HG03439 (cell line): ENCODE data around the gene GPR161.

Experiments
- ATAC-seq: cut with Tn5 transposase; IDR thresholded peaks from one replicate; pipeline ENCODE4 v1.9.1; 2021; ENCODE audit warnings: mild to moderate bottlenecking, moderate library complexity; ENCODE audit not compliant: unreplicated experiment

The GPR161 gene

DNA sequence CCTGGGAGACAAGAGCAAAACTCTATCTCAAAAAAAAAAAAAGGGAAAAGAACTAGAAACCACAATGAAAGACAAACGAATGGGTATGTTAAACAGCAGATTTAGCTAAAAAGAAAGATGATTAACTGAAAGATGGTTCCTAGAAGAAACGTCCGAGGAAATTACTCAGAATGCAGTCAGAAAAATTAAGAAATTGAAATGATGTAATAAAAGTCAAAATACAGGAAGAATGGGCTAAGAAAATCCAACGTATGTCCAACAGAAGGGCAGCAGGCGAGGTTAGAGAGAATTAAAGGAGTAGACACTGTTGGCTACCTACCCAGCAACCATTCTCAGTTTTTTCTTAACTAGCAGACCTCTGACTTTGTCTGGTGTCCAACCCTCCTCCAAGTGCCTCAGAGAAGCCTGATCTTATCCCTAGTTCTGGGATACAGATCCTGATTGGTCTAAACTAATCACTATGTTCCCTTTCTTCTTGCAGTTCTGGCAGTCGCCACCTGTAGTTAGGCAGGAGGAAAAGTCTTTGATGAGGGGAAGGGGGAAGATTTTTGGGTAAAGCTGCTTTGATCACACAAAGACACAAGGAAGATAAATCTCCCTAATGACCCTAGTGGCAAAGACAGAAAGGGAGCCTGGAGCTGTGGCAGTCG is 25.7 kb downstream of the GPR161 start:
- ATAC-seq, result no peak

DNA sequence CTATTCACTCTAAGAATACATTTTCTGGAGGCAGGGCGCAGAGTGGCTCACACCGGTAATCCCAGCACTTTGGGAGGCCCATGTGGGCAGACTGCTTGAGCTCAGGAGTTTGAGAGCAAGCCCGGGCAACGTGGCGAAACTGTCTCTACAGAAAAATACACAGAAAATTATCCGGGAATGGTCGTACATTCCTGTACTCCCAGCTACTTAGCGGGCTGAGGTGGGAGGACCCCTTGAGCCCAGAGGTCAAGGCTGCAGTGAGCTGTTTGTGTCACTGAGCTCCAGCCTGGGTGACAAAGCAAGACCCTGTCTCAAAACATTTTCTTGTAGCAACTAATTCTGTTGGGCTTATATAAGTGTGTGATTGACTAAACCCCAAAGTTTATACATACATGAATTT is 30.5 kb downstream of the GPR161 start:
- ATAC-seq, result no peak

DNA sequence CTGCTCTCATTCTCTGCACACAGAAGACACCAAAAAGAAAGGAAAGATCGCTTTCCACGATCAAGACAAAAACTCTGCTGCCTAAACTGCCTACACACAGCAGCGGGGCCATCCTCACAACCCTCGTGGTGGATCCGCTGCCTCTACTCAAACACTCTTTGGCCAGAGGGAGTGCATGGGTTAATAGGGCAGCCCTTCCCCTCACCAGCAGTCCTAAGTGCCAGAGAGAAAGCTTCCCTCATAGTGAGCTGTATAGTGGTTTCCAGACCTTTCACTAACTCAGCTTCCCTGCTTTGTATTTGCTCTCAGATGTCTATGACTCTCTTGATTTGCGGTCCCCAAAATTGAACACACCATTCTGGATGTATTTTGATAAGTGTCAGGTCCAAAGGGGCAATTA is 30.9 kb downstream of the GPR161 start:
- ATAC-seq, result no peak

DNA sequence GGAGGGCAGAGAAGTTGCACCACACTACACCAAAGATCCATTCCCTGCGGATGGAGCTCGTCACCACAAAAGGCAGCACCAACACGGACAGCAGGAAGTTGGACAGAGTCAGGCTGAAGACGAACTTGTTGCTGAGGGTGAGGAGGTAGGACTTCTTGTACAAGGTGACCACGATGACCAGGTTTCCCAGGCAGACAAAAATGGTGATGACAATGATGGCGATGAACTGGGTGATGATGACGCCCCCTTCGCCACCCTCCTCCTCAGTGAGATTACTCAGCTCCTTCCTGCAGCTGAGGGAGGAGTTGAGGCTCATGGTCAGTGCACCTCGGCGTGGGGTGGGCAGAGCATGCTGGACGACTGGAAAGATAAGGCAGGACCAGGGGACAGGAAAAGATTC is 32.2 kb downstream of the GPR161 start:
- ATAC-seq, result no peak

DNA sequence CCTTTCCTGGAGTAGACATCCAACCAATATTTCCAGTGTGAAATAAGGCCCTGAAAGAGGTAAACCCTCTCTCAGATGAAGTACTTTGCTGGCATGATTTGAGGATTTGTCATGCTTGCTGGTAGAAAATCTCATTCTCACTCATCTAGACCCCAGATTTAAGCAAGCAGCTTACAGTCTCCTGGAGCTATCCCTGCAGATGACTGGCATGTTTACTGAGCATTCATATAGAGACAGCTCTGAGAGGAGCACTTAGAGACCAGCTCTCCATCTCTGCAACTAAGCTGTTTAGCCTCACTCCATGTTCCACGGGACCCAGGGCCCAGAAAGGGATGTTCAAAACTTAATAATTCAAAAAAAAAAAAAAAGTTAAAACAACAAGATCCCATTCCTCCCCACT is 34.2 kb downstream of the GPR161 start:
- ATAC-seq, result no peak

DNA sequence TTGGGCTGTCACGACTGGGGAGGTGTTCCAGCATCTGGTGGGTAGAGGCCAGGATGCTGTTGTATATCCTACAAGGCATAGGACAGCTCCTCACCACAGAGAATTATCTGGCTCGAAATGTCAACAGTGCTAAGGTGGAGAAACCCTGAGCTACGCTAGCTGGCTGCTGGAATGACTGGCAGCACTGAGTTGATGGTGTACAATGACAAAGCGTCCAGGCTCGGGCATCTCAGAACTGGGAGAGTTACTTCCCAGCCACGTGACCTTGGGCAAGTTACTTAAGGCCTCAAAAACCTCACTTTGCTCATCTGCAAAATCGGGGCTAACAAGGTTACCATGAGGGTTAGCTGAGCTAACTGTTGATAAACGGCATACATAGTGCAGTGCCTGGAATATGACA is 35.4 kb downstream of the GPR161 start:
- no peak for ATAC-seq

DNA sequence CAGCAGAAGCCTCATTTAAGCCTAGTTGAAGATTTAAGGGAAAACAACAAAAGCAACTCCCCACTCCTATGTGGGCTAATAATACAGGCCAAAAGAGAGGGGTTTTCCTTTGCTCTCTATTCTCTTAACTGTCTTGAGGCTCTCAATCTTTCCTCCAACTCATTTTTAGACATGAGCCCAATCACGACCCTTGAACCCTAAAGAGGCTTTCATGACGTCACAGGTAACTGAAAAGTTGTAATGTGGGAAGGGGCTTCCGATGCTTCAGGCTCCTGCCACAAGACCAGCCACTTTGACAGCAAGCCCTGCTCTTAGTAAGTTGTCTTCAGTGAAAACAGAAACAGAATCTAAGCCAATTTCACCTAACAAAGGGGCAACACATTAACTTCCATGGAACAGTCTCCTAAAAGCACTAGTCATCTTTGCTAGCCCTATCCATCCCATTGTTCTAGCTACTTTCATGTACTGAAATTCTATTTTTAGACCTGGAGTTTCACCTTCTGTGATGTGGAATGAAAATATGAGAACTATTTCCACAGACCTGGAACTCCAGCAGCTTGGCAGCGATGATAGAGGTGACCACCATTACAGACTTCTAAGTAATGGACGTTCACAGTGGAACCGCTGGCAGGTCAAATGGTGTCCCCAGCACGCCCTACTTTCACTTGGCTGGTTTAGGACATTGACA is 36.3 kb downstream of the GPR161 start:
- no peak for ATAC-seq

DNA sequence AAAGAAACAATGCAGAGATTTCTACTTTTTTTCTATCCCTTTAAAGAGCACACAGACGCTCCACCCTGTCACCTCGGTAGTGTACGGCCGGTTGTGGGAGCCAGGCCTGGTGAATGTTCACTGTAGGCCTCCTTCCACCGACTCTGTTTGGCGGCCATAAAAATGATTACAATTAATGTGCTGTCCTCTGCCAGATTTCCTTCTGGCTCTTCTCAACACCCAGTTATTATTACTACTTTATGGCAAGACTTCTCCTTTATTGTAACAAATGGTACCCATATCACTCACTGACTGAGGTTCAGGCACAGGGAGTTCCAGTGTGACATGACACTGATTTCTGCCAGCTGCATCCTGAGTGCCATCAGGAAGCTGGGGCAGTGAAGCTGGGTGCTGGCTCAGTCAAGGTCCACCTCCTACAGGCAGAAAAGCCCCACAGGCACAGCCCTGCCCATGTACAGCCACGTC is 37.4 kb downstream of the GPR161 start:
- ATAC-seq, result no peak

DNA sequence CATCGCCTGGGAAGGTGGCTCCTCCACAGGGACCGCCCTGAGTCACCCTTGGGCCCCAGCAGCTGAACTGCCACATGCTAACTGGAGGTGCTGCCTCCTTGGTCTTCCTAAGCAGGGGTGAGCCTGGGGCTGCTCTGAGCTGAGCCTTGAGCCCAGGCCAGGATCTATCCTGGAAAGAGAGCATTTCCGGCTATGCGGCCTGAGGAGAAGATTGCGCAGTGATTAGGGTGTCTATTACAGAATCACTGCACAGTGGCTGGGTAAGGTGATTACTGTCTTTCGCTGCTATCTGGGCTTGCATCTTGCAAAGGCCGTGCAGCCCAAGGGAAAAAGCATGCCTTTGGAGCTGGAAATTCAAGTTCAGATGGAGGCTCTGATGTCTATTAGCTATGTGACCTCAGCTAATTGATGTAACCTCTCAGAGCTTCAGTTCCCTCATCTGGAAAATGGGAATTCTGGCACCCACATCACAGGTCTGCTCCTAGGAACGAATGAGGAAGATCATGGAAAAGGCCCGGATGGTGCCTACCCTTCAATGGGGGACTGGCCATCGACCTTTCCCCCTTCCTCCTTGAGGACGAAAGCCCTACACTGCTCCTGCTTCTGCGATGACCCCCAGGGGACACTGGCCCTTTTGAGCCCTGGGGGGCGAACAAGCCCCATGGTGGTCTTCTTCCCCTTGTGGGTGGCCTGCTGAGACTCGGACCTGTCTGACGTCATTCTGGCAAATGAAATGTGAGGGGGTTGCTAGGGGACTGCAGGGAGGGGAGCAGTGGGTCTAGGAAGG is 38.0 kb downstream of the GPR161 start:
- no peak for ATAC-seq

DNA sequence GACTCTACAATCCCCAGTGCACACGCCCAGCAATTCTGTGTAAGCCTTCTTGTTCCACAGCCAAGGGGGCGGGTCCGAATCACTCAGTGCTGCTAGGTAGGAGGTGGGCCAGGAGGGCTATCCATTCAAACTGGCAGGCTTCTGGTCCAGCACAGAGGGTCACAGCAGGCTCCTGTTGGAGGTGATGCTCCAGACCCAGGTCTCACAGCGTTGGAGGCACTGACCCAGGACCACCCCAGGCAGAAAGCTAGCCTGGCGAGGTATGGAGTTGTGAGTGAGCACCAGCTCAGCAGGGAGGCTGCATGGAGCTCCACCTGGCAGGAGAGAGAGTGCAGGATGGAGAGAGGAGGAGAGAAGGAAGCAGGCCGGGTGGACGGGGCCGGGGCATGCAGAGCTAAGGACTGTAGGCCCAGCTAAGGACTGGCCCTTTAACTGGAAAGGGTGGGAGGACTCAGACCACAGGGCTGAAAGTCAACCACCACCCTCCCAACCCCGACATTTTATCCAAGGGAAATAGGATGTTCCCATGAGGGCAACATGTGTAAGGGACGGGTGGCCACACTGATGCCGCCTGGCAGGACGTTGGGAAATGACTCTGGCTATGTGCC is 38.7 kb downstream of the GPR161 start:
- ATAC-seq, result no peak

DNA sequence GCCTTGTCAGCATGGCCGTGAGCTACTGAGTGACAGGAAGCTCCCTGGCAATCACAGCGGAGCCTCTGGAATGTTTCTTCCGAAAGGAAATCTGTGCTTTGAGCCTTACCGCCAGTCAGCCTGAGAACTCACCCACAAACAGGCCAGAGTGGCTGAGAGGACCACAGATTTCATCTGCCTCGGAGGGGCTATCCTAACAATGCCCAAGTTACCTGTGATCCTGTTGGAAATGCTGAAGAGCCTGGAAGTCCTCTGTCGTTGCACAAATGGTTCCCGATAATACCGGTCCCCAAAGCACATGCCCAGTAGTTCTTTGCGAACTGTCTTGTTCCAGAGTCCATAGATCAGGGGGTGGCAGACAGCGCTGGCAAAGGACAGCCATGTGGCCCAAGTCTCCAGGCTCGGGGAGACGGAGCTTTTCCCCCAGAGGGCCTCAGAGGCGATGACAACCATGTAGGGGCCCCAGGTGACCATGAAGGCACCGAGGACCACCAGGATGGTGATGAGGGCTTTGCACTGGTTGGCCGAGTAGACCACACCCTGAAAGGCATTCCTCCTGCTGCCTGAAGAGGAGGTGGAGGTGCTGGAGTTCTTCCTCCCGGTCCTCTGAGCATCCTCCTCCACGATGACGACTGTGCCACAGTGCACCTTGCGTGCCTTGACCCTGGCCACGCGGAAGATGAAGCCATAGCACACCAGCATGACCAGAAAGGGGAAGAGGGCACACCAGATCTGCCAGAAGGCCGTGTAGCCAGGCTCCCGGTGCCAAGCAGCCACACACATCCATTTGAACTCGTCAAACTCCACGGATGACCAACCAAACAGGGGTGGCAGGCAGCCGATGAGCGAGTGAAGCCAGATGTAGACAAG is 40.2 kb downstream of the GPR161 start:
- ATAC-seq, result no peak

DNA sequence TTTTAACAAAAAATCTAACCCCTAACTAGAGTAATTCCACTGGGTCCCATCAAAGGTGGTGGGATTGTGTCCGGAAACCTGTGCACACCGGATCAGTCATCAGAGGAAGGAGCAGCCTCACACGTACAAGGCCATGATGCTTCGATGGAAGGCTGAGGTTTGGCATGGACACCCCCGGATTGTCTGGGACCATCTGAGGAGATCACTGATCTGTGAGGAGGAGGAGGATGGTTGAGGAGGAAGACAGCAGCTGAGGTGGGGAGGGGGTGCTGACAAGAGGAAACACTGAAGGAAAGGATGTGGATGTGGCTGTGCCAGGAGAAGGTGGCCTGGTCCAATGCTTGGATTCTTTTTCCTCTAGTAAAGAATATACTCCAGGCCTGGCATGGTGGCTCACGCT is 41.3 kb downstream of the GPR161 start:
- no peak for ATAC-seq

DNA sequence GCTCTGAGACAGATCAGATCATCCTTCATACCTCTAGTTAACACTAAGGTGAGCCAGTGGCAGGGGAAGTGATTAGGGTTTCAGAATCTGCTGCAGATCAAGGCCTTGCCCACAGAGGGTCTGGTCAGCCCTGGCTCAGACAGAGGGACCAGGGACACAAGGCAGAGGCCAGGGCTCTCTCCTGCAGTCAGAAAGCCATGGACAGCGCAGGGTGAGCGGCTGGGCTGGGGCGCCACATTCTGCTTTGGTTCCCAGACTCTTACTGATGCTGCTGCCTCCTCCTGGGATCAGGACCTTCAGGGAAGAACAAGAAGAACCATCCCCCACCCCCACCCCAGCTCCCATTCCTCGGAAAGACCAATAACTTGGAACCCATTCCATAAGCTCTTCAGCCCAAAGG is 43.1 kb downstream of the GPR161 start:
- no peak for ATAC-seq

DNA sequence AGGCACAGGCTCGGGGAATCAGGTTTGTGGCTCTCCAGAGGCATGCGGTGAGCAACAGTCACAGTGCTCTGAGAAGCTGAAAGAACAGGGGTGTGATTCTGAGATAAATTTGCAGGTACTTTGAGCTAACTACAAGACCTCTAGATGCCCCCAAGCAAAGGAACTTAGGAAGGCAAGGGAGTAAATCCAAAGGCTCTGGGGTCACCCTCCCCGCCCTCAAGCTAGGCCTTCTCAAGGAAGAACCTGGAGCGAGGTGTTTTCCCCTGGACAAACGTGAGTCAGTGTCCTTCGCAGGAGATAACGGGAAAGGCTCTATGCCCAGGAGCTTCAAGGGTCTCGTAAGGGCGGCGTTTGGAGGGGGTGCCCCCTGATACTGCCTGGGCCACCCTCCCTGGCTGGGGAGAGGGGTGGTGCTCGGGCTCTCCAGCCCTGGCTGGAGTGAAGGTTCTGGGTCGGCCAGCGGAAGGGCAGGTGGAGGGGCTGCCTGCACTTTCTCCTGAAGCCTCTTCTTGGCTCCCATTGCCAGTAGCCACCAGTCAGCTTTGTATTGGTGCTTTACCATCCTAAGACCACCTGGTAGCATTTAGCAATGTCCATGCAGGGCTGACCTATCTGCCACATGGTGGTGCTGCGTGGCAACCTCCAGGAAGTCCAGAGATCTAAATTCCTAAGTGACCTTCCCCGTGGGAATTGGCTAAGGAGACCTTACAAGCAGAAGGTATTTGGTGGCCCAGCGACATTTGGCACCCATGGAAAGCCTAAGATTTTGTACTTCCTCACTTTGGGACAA is 44.0 kb downstream of the GPR161 start:
- ATAC-seq, result no peak

DNA sequence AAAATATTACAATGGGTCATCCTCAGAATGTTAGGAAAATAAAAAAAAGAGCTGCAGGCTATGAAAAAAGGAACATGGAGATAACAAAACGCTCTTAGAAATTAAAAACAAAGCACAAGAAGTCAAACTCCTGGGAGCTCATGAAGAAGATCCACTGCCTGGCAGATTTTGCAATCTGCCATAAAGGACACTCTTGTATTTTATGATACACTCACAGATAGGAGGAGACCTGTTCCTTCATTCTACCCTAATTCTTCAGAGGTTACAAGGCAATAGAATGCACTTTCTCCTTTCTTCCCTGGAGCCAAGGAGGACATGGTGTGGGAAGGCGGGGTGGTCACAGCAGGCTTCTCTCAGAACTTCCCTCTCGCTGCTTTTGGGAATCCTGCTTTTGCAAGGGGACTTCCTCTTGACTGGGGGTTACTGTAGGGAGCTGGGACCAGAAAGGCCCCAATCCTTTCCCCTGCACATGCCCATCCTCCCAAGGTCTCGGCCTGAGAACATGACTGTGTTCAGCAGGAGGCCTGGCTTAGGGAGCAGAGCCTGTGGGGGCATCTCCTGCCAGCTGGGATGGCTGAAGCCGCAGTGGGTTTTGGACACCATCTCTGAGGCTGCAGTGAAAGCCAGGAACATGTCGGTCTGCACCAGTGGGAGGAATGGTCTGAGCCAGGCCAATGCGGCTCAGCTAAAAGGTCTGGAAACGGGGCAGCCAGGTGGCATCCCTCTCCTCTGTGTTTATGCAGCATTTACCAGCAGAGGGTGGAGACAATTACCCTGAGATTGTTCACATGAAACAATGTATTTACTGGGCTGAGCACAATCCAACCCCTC is 44.8 kb downstream of the GPR161 start:
- ATAC-seq, result no peak

DNA sequence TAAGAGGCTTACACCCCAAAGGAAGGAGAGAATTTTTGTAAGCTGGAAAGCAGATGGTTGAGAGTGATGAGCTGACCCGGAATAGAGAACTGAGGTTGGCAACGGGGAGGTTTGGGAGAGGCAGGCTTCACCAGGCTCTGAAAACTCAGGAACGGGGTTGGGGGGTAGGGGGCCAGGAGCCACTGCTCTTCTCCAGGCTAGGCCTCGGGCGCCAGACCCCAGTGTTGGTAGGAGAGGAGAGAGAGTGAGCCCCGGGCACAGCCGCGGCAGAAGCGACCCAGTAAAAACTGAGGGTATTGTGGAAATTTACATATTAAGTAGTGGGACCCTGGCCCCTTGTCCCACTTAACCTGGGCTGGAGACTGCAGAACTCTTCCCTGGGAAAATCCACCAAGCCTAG is 45.7 kb downstream of the GPR161 start:
- no peak for ATAC-seq

DNA sequence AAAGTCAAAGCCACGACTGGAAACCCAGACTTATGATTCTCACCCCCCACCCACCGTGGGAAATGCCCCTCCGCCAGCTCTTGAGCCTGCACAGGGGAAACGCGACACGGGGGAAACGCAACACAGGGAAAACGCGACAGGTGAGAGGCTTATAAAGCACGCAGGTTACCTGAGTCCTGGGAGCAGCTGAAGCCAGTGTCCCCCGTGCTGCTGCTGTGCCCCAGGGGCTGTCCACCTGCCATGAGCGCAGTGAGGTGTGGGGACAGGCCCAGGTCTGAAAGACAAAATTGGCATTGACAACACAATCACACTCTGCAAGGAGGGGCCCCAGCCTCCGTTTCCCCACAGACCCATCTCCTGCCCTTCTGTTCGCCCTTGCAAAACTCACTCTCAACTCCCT is 46.3 kb downstream of the GPR161 start:
- ATAC-seq, result no peak

DNA sequence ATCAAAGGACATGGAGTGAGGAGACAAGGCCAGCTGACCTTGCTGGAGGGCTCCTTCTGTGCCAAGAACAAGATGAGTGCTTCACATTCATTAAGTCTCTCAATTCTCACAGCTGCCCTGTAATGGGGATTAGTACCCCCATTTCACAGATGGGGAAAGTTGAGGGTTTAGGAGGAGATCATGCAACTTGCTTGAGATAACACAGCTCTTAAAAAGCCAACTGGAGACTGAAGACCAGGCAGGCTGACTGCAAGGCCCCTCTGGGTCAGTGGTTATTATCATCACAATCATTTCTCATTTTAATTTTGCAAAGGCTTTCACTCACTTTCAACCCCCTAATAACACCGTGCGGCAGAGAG is 46.8 kb downstream of the GPR161 start:
- ATAC-seq, result no peak

DNA sequence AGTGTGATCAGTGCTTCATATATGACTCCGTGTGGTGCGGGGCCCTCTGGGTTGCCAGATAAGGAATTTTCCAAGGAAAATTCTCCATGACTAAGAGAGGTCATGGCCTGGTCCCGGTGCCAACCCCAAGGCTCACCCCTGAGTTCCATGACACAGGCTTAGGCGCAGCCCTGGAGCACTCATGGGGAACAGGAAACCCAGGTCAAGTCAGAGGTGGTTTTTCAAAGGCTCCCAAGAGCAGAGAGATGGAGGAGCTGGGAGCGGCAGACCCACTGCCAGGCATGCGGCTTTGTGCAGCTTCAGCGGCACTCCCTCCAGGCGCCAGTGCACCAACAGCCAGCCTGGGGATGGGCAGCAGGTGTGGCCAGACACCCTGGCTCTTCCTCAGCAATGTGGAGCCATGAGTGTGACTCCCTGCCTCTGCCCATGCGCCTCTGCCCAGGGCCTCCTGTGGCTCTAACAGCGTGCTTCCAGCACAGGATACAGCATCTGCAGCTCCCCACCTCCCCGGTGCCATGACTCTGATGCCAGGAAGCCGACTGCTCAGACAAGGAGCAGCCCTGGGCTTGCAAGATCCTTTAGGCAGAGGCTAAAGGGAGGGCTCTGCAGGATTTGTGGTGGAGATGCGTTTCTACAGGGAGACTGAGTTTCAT is 47.3 kb downstream of the GPR161 start:
- ATAC-seq, result no peak
